ENCODE data around the gene MAFF. TPM values are rescaled to one million over a fixed set of nuclear protein-coding genes. Genes with fewer than 3 reads are reported as not detected.
A peak's percentile ranks its signal among the peaks of the same experiment; 100 is the strongest.

The MAFF gene
- total and polyA plus RNA-seq, 2 donors from 2014 or later: 2.2 to 23.4 TPM

DNA sequence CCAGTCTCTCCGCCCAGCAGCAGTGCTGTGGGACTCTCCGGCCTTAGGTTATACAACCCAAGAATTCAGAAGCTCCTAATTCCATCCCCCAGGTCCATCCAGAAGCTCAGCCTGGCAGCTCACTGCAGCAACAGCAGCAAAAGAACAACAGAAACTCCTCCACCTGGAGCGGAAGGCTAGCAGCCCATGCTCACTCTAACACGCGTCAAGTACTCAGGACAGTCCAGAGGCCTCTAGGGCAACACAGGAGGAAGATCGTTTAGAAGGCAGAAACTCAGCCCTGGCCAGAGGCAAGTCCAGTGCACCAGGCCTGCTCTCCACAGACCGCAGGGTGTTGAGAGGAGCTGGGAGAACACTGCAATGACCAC, 37.3 kb upstream of the MAFF start:
- H3K27me3 ChIP-seq (ENCODE audit: control insufficient read depth, insufficient read depth, low read length): no peaks in the 10 kb centered on the region
- DNase-seq (peak in 4 of 5 donors; percentile 35 to 59 (median 46)), FAIRE-seq (no peak)
- TF ChIP-seq, protein P1, sequence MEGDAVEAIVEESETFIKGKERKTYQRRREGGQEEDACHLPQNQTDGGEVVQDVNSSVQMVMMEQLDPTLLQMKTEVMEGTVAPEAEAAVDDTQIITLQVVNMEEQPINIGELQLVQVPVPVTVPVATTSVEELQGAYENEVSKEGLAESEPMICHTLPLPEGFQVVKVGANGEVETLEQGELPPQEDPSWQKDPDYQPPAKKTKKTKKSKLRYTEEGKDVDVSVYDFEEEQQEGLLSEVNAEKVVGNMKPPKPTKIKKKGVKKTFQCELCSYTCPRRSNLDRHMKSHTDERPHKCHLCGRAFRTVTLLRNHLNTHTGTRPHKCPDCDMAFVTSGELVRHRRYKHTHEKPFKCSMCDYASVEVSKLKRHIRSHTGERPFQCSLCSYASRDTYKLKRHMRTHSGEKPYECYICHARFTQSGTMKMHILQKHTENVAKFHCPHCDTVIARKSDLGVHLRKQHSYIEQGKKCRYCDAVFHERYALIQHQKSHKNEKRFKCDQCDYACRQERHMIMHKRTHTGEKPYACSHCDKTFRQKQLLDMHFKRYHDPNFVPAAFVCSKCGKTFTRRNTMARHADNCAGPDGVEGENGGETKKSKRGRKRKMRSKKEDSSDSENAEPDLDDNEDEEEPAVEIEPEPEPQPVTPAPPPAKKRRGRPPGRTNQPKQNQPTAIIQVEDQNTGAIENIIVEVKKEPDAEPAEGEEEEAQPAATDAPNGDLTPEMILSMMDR (IDR thresholded peaks at IDR 0.05; ENCODE audit: borderline replicate concordance, extremely low read depth, insufficient read depth): no peak
- no peak overlapping the region for H3K27ac ChIP-seq (ENCODE audit: low read depth in 2 of 2, low read length in 2 of 2)
- H3K9ac ChIP-seq (ENCODE audit: low read length in 3 of 3): no peak overlapping the region
- peaks cover 0 to 10% (median 0%) of the 10 kb centered on the region in 3 donors for H3K4me1 ChIP-seq (ENCODE audit: control insufficient read depth in 2 of 3, insufficient read depth in 2 of 3, low read depth in 1 of 3, low read length in 3 of 3)
- no peak overlapping the region for H3K4me3 ChIP-seq (ENCODE audit: low read length in 3 of 3)
- peaks cover 0 to 4% (median 0%) of the 10 kb centered on the region in 3 donors for H3K36me3 ChIP-seq (ENCODE audit: control insufficient read depth in 2 of 3, insufficient read depth in 3 of 3, low read length in 3 of 3)
- intact Hi-C loops (cut with DNase I): no loop called here
- no peaks in the 10 kb centered on the region for H3K9me3 ChIP-seq (ENCODE audit: control insufficient read depth in 2 of 3, insufficient read depth in 1 of 3, low read length in 3 of 3)

DNA sequence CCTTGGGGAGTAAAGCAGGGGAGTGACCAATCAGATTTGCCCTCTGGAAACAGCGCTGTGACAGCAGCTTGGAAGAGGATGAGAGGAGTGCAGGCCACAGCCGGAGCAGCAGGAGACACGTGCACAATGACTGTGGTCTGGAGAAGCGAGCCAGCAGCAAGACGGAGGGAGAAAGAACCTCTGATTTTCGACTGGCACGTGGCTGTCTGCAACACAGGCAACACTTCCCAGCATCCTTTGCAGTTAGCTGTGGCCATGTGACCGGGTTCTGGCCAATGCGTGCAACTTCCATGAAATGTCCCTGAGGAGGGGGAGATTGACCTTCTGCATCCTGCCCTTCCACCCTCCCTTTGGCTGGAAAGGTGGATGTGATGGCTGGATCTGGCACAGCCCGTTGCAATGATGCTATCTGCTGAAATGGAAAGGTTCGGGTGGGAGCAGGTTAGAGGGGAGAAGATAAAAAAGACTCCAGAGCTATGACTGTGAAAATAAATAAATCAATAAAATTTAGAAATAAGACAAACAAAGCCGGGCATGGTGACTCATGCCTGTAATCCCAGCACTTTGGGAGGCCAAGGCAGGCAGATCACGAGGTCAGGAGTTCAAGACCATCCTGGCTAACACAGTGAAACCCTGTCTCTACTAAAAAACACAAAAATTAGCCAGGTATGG, 35.7 kb upstream of the MAFF start:
- DNase-seq (peak in 3 of 5 donors; percentile 24 to 63 (median 45)), FAIRE-seq (no peak)
- Histone ChIP-seq H3K4me1 (ENCODE audit: control insufficient read depth in 2 of 3, insufficient read depth in 2 of 3, low read depth in 1 of 3, low read length in 3 of 3) (peaks cover 0 to 10% (median 0%) of the 10 kb centered on the region in 3 donors), H3K9ac (ENCODE audit: low read length in 3 of 3) (no peak overlapping the region), H3K4me3 (ENCODE audit: low read length in 3 of 3) (no peak overlapping the region), H3K27me3 (ENCODE audit: control insufficient read depth, insufficient read depth, low read length) (no peaks in the 10 kb centered on the region), H3K9me3 (ENCODE audit: control insufficient read depth in 2 of 3, insufficient read depth in 1 of 3, low read length in 3 of 3) (no peaks in the 10 kb centered on the region), H3K27ac (ENCODE audit: low read depth in 2 of 2, low read length in 2 of 2) (no peak overlapping the region), H3K36me3 (ENCODE audit: control insufficient read depth in 2 of 3, insufficient read depth in 3 of 3, low read length in 3 of 3) (peaks cover 0 to 4% (median 0%) of the 10 kb centered on the region in 3 donors)
- intact Hi-C loops (cut with DNase I): no loop called here
- TF ChIP-seq, protein P1 (IDR thresholded peaks at IDR 0.05; ENCODE audit: borderline replicate concordance, extremely low read depth, insufficient read depth): no peak

DNA sequence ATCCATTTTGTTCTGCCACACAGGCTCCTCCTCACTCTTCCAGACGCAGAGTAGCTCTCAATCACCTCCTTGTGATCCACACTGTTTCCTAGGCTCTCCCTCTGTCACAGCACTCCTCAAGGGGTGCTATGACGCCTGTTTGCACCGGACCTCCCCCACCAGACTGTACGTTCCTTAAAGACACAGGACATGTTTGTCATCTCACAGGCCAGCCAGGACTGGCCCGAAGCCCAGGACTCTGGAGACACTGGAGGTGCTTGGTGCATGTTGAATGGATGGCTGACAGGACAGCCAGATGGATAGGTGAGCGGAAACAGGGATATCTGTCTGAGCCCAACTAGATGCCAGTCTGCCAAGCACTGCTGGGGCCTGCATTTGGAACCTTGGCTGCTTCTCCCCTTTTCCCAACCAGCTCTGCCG, 33.8 kb upstream of the MAFF start:
- DNase-seq (peak in 2 of 5 donors; percentile 26 to 37), FAIRE-seq (no peak)
- Histone ChIP-seq H3K27ac (ENCODE audit: low read depth in 2 of 2, low read length in 2 of 2) (no peak overlapping the region), H3K27me3 (ENCODE audit: control insufficient read depth, insufficient read depth, low read length) (no peaks in the 10 kb centered on the region), H3K4me1 (ENCODE audit: control insufficient read depth in 2 of 3, insufficient read depth in 2 of 3, low read depth in 1 of 3, low read length in 3 of 3) (peaks cover 0 to 11% (median 0%) of the 10 kb centered on the region in 3 donors), H3K9me3 (ENCODE audit: control insufficient read depth in 2 of 3, insufficient read depth in 1 of 3, low read length in 3 of 3) (no peaks in the 10 kb centered on the region), H3K4me3 (ENCODE audit: low read length in 3 of 3) (no peak overlapping the region), H3K9ac (ENCODE audit: low read length in 3 of 3) (no peak overlapping the region), H3K36me3 (ENCODE audit: control insufficient read depth in 2 of 3, insufficient read depth in 3 of 3, low read length in 3 of 3) (peaks cover 0 to 4% (median 0%) of the 10 kb centered on the region in 3 donors)
- intact Hi-C loops (cut with DNase I): no loop called here
- TF ChIP-seq, protein P1 (IDR thresholded peaks at IDR 0.05; ENCODE audit: borderline replicate concordance, extremely low read depth, insufficient read depth): no peak

Data from kidney (tissue), 14 donors.